Superior temporal gyrus (tissue), 1 donor: ENCODE results near the gene GIT2.
"Not testable (repeated sequence)": the region's sequence is repeated elsewhere in the genome, so short reads cannot be mapped to it uniquely, and the experiment has no call there.

Experiments used
- DNase-seq: peaks from one replicate; pipeline ENCODE4 v3.0.0-alpha.2; 2016; ENCODE audit errors: extremely low spot score

Gene GIT2

GRCh38 chr12:109946913-109947312 is 49.3 kb downstream of the GIT2 start:
- no peak for DNase-seq

- no peak for DNase-seq
Measured at GRCh38 chr12:109946505-109946904, 49.7 kb downstream of the GIT2 start.

GRCh38 chr12:109944561-109945359 is 51.4 kb downstream of the GIT2 start:
- no peak for DNase-seq

- DNase-seq, result no peak
Measured at GRCh38 chr12:109943811-109944210, 52.4 kb downstream of the GIT2 start.

- DNase-seq, result no peak
Measured at GRCh38 chr12:109940339-109940923, 55.7 kb downstream of the GIT2 start.

GRCh38 chr12:109939504-109939903 is 56.7 kb downstream of the GIT2 start:
- no peak for DNase-seq

GRCh38 chr12:109938947-109939346 is 57.2 kb downstream of the GIT2 start:
- DNase-seq, result no peak

- no peak for DNase-seq
Measured at GRCh38 chr12:109937371-109937770, 58.8 kb downstream of the GIT2 start.

GRCh38 chr12:109934026-109934425 is 62.1 kb downstream of the GIT2 start:
- no peak for DNase-seq

- no peak for DNase-seq
Measured at GRCh38 chr12:109932878-109933503, 63.2 kb downstream of the GIT2 start.

- no peak for DNase-seq
Measured at GRCh38 chr12:109931143-109931542, 65.0 kb downstream of the GIT2 start.

- no peak for DNase-seq
Measured at GRCh38 chr12:109930028-109930800, 66.0 kb downstream of the GIT2 start.

- not testable (repeated sequence) for DNase-seq
Measured at GRCh38 chr12:109929326-109929725, 66.8 kb downstream of the GIT2 start.

- no peak for DNase-seq
Measured at GRCh38 chr12:109928058-109928656, 68.0 kb downstream of the GIT2 start.

GRCh38 chr12:109927622-109928021 is 68.5 kb downstream of the GIT2 start:
- no peak for DNase-seq

- DNase-seq, result no peak
Measured at GRCh38 chr12:109926488-109927210, 69.5 kb downstream of the GIT2 start.

- no peak for DNase-seq
Measured at GRCh38 chr12:109926016-109926415, 70.2 kb downstream of the GIT2 start.

- DNase-seq, result no peak
Measured at GRCh38 chr12:109925185-109925840, 70.9 kb downstream of the GIT2 start.

- DNase-seq, result no peak
Measured at GRCh38 chr12:109923481-109924245, 72.5 kb downstream of the GIT2 start.

GRCh38 chr12:109923038-109923437 is 73.1 kb downstream of the GIT2 start:
- no peak for DNase-seq
